GM12878 (cell line): ENCODE data around the gene DPP9. TPM values are rescaled to one million over a fixed set of nuclear protein-coding genes. Genes with fewer than 3 reads are reported as not detected.

Experiments used
- ATAC-seq: fragments of 200-7000 bp; cut with Tn5 transposase; 3 replicates; pipeline ENCODE4 v1.9.1; 2020; ENCODE audit warnings: mild to moderate bottlenecking, moderate library complexity
- BruUV-seq: library from RNA; stranded (reverse); fragments of 400-500 nt; replicated peaks from 2 replicates; lab custom pipeline; 2021; lab: Mats Ljungman, UMichigan
- CTCF ChIA-PET: fragments of 300-600 bp; sonication (Branson Sonifier 250); formaldehyde crosslinking; extraction: SDS; loops from one replicate; lab custom pipeline; 2021; ENCODE audit warnings: inconsistent platforms; lab: Yijun Ruan, JAX
- POLR2A ChIA-PET: fragments of 350-600 bp; formaldehyde crosslinking; extraction: SDS; loops from one replicate; lab custom pipeline; 2021; ENCODE audit warnings: inconsistent platforms; lab: Charles Lee
- RAD21 ChIA-PET: fragments of 300-600 bp; sonication (Branson Sonifier 250); formaldehyde crosslinking; loops from one replicate; lab custom pipeline; 2023; ENCODE audit warnings: antibody characterized with exemption; ENCODE audit not compliant: unreplicated experiment; lab: Charles Lee
- SMC1A ChIA-PET: fragments of 300-600 bp; sonication (Branson Sonifier 250); formaldehyde crosslinking; loops from one replicate; lab custom pipeline; 2023; ENCODE audit not compliant: unreplicated experiment, uncharacterized antibody; lab: Charles Lee
- DNase-seq: peaks from one replicate; pipeline ENCODE4 v3.0.0-alpha.2; 2011; ENCODE audit warnings: low read depth, low spot score
- FAIRE-seq: peaks from 3 replicates; lab custom pipeline; 2011; peaks lifted over from hg19 to GRCh38; lab: Jason Lieb, UNC
- H2AFZ ChIP-seq: 2 replicates; pipeline ENCODE4 v1.6.0; 2011; ENCODE audit warnings: low read depth, low read length, control low read depth; ENCODE audit not compliant: control insufficient read depth
- H3K27ac ChIP-seq: 2 replicates; pipeline ENCODE4 v1.5.1; 2011; ENCODE audit warnings: control low read depth; ENCODE audit not compliant: control insufficient read depth, insufficient read depth
- H3K27me3 ChIP-seq, 2 experiments: replicated peaks in 1 of 2; 2 replicates each; pipeline versions ENCODE4 v1.6.0 to v1.6.1; 2011; ENCODE audit warnings: low read length in 1 of 2; ENCODE audit not compliant: control insufficient read depth in 2 of 2, insufficient read depth in 2 of 2
- H3K36me3 ChIP-seq, 2 experiments: 2 replicates each; pipeline ENCODE4 v1.5.1; 2011; ENCODE audit warnings: low read length in 1 of 2; ENCODE audit not compliant: control insufficient read depth in 2 of 2, insufficient read depth in 2 of 2
- H3K4me1 ChIP-seq: 2 replicates; pipeline ENCODE4 v1.6.1; 2011; ENCODE audit warnings: mild to moderate bottlenecking, low read length, moderate library complexity, mixed read lengths; ENCODE audit not compliant: control insufficient read depth, insufficient read depth
- H3K4me2 ChIP-seq: 2 replicates; pipeline ENCODE4 v1.6.0; 2011; ENCODE audit warnings: control low read depth; ENCODE audit not compliant: control insufficient read depth, insufficient read depth
- H3K4me3 ChIP-seq: fragments of 200-600 bp; sonication (generic); 2 replicates; pipeline ENCODE4 v1.5.1; 2016
- H3K79me2 ChIP-seq: 2 replicates; pipeline ENCODE4 v1.6.0; 2011; ENCODE audit warnings: low read length; ENCODE audit not compliant: control insufficient read depth, insufficient read depth
- H3K9ac ChIP-seq: 2 replicates; pipeline ENCODE4 v1.8.0; 2011; ENCODE audit warnings: low read length, control low read depth, mixed read lengths; ENCODE audit not compliant: control insufficient read depth, insufficient read depth
- H3K9me3 ChIP-seq: replicated peaks from 3 replicates; pipeline ENCODE4 v1.5.1; 2011; ENCODE audit warnings: mild to moderate bottlenecking, low read length; ENCODE audit not compliant: control insufficient read depth, insufficient read depth
- H4K20me1 ChIP-seq: 2 replicates; pipeline ENCODE4 v1.6.0; 2011; ENCODE audit not compliant: control insufficient read depth, insufficient read depth
- BCL3 ChIP-seq: IDR thresholded peaks from 2 replicates; pipeline ENCODE4 v1.6.1; 2011; ENCODE audit warnings: borderline replicate concordance, low read depth, mild to moderate bottlenecking, moderate library complexity, low read length; ENCODE audit not compliant: insufficient read depth, poor library complexity, severe bottlenecking
- CBX3 ChIP-seq: fragments of 200-600 bp; sonication (generic); IDR thresholded peaks from 2 replicates; pipeline ENCODE4 v1.6.1; 2016; ENCODE audit warnings: low read depth, borderline replicate concordance
- CREB1 ChIP-seq: IDR thresholded peaks from 2 replicates; pipeline ENCODE4 v1.6.1; 2012; ENCODE audit warnings: low read depth, mild to moderate bottlenecking, inconsistent platforms
- MAX ChIP-seq: IDR thresholded peaks from 2 replicates; pipeline ENCODE4 v1.6.1; 2012; ENCODE audit warnings: low read depth, low read length, improper control_type of control experiment
- NKRF ChIP-seq: fragments of 450-650 bp; conservative IDR thresholded peaks from 2 replicates; pipeline ENCODE4 v1.6.1; 2017; ENCODE audit warnings: mild to moderate bottlenecking, moderate library complexity
- NRF1 ChIP-seq: conservative IDR thresholded peaks from 2 replicates; pipeline ENCODE4 v1.6.1; 2011; ENCODE audit warnings: mild to moderate bottlenecking, low read depth, low read length, improper control_type of control experiment
- SMAD5 ChIP-seq: IDR thresholded peaks from 2 replicates; pipeline ENCODE4 v1.6.1; 2016; ENCODE audit warnings: antibody characterized with exemption, low read depth
- ZBED1 ChIP-seq: IDR thresholded peaks from 2 replicates; pipeline ENCODE4 v1.6.1; 2016; ENCODE audit warnings: borderline replicate concordance
- ZZZ3 ChIP-seq: IDR thresholded peaks from 2 replicates; pipeline ENCODE4 v1.6.1; 2011; ENCODE audit warnings: low read depth; ENCODE audit not compliant: control insufficient read depth, insufficient read length
- WGBS: methylation state at CpG from one replicate; pipeline ENCODE4 v1.1.6; 2016; ENCODE audit warnings: low lambda C conversion rate; ENCODE audit not compliant: insufficient replicate concordance, insufficient coverage; ENCODE audit errors: missing lambda C conversion rate; 5-methylcytosine and 5-hydroxymethylcytosine counted together
- in situ Hi-C: fragments of 300-500 bp; cut with MboI; formaldehyde crosslinking; loops from 9 replicates; pipeline ENCODE4 v1.14.3; 2018; ENCODE audit warnings: mixed read lengths
- intact Hi-C: fragments of 100-400 bp; cut with micrococcal nuclease; formaldehyde crosslinking; loops from one replicate; pipeline ENCODE4 v1.14.2; 2022; ENCODE audit not compliant: unreplicated experiment
- polyA plus RNA-seq, 11 experiments: library from polyadenylated mRNA; depleted of rRNA in 4 of 11; unstranded in 6 of 11; stranded (reverse) in 5 of 11; fragments of >200 nt; fragmentation: Nextera tagmentation in 4 of 11; fragmentation: Illumina TruSeq in 1 of 11; extraction: Ambion mirVana in 4 of 11; extraction: Trizol in 1 of 11; gene quantifications; 1 replicate in 1 of 11; 2 replicates in 10 of 11; pipeline versions ENCODE4 v1.2.1 to v1.2.3, GENCODE V29; 2011 to 2016; ENCODE audit warnings: inconsistent platforms in 2 of 11, missing spikeins in 2 of 11, low read depth in 1 of 11
- total RNA-seq, 4 experiments: library from RNA; depleted of rRNA in 3 of 4; stranded (reverse); fragments of >200 nt in 3 of 4; fragmentation: Illumina TruSeq in 1 of 4; extraction: Trizol in 1 of 4; gene quantifications; 2 replicates each; pipeline versions ENCODE4 v1.2.1 to v1.2.3, GENCODE V29; 2013 to 2021

The DPP9 gene
- total and polyA plus RNA-seq, 10 of the 15 experiments (the other 5 are each of a cell fraction or from before 2014, with no cell fraction given) = 0.64 to 58.6 (median 27.6) TPM

- Histone ChIP-seq H3K9me3 (no peaks in the 10 kb centered on the region), H3K79me2 (peaks cover 16% of the 10 kb centered on the region), H3K4me3 (no peak overlapping the region), H3K4me2 (no peak overlapping the region), H3K27ac (no peak overlapping the region), H3K36me3 (peaks cover 6 to 9% of the 10 kb centered on the region in 2 experiments; a peak in 3 of 4 replicates), H3K4me1 (no peaks in the 10 kb centered on the region), H3K27me3 (no peaks in the 10 kb centered on the region), H3K9ac (no peak overlapping the region), H2AFZ (no peak overlapping the region), H4K20me1 (no peaks in the 10 kb centered on the region)
- ChIA-PET POLR2A (interaction anchor here (0.5 kb wide), 1 partner anchor 858 kb away, joined by 3 read pairs; no protein-coding TSS in a partner anchor), SMC1A (interaction anchor here (0.6 to 1.3 kb wide), 3 partner anchors 23 to 1616 kb away, joined by 3 to 4 read pairs (median 3); no protein-coding TSS in a partner anchor), CTCF (interaction anchor here (0.9 kb wide), 1 partner anchor 35 kb away, joined by 4 read pairs; no protein-coding TSS in a partner anchor), RAD21 (no interaction called here)
- DNase-seq = no peak
- WGBS = 86% methylated on average over 10 of the region's 10 CpGs
- in situ Hi-C loops = no loop called here
- BruUV-seq = no TSS peak
- ATAC-seq = no peak
- FAIRE-seq = no peak
- TF ChIP-seq NRF1 = no peak
- no peak for TF ChIP-seq CBX3
- TF ChIP-seq MAX = no peak
- no peak for TF ChIP-seq BCL3
- no peak for TF ChIP-seq ZBED1
- TF ChIP-seq CREB1 = no peak
- no peak for TF ChIP-seq ZZZ3
- no peak for TF ChIP-seq NKRF
- TF ChIP-seq SMAD5 = no peak
- intact Hi-C loops = loop anchor here (2.0 kb wide), 1 partner anchor 37 kb away; no protein-coding TSS in a partner anchor
These were observed 52.3 kb downstream of the DPP9 start for GRCh38 chr19:4671185-4671851.
